ENCODE data around the gene CSN1S1. TPM values are rescaled to one million over a fixed set of nuclear protein-coding genes. Genes with fewer than 3 reads are reported as not detected.

Gene CSN1S1
- total RNA-seq, 4 donors from 2014 or later, result 3.9 TPM; not detected in 3

GRCh38 chr4:69951602-69952001 is 20.7 kb downstream of the CSN1S1 start:
- H3K9me3 ChIP-seq, result no peaks in the 10 kb centered on the region
- no peak overlapping the region for H3K4me3 ChIP-seq
- H3K27me3 ChIP-seq, result no peaks in the 10 kb centered on the region
- H3K27ac ChIP-seq, result no peak overlapping the region
- 69 to 72% methylated on average over 3 of the region's 3 CpGs for WGBS, 2 donors
- DNase-seq (ENCODE audit: low spot score in 2 of 2), result no peak
- TF ChIP-seq POLR2A (IDR thresholded peaks at IDR 0.05) (no peak), CTCF (IDR thresholded peaks at IDR 0.05) (no peak), EP300 (IDR thresholded peaks at IDR 0.05) (no peak)
- H3K36me3 ChIP-seq, result no peaks in the 10 kb centered on the region
- no peaks in the 10 kb centered on the region for H3K4me1 ChIP-seq

- no peaks in the 10 kb centered on the region for H3K36me3 ChIP-seq
- no peak overlapping the region for H3K4me3 ChIP-seq
- peaks cover 0 to 2% (median 0%) of the 10 kb centered on the region in 4 donors for H3K9me3 ChIP-seq
- no peak for TF ChIP-seq POLR2A (IDR thresholded peaks at IDR 0.05)
- no peak for TF ChIP-seq CTCF (IDR thresholded peaks at IDR 0.05)
- no peak for TF ChIP-seq EP300 (IDR thresholded peaks at IDR 0.05)
- 95 to 100% methylated on average over 1 of the region's 1 CpG for WGBS, 2 donors
- H3K27ac ChIP-seq, result no peak overlapping the region
- DNase-seq (ENCODE audit: low spot score in 2 of 2), result no peak
- H3K27me3 ChIP-seq, result no peaks in the 10 kb centered on the region
- no peaks in the 10 kb centered on the region for H3K4me1 ChIP-seq
These were observed 26.3 kb downstream of the CSN1S1 start for GRCh38 chr4:69957209-69957608.

- TF ChIP-seq CTCF (IDR thresholded peaks at IDR 0.05) (no peak), POLR2A (IDR thresholded peaks at IDR 0.05) (no peak), EP300 (IDR thresholded peaks at IDR 0.05) (no peak)
These were observed 34.8 kb downstream of the CSN1S1 start, which contains the start of gene CSN2 for GRCh38 chr4:69965628-69966027. Gene CSN2, minus strand, starts transcription at chr4:69965728. Its CDS starts 4,733 bp downstream, at chr4:69960995.

GRCh38 chr4:69970071-69970470 is 39.2 kb downstream of the CSN1S1 start:
- H3K36me3 ChIP-seq, result no peaks in the 10 kb centered on the region
- WGBS, 2 donors, result 59 to 62% methylated on average over 1 of the region's 1 CpG
- H3K9me3 ChIP-seq, result no peaks in the 10 kb centered on the region
- no peak overlapping the region for H3K27ac ChIP-seq
- TF ChIP-seq POLR2A (IDR thresholded peaks at IDR 0.05) (no peak), CTCF (IDR thresholded peaks at IDR 0.05) (no peak), EP300 (IDR thresholded peaks at IDR 0.05) (no peak)
- DNase-seq (ENCODE audit: low spot score in 2 of 2), result no peak
- no peak overlapping the region for H3K4me3 ChIP-seq
- H3K27me3 ChIP-seq, result no peaks in the 10 kb centered on the region
- no peaks in the 10 kb centered on the region for H3K4me1 ChIP-seq

More at GRCh38 chr4:69965628-69966027, 34.8 kb downstream of the CSN1S1 start, which contains the start of gene CSN2:
- Histone ChIP-seq H3K36me3 (no peaks in the 10 kb centered on the region), H3K4me1 (no peaks in the 10 kb centered on the region), H3K9me3 (peaks cover 0 to 5% (median 0%) of the 10 kb centered on the region in 4 donors), H3K27ac (no peak within 1 kb of the TSS), H3K4me3 (no peak within 1 kb of the TSS), H3K27me3 (no peaks in the 10 kb centered on the region)
- WGBS, 2 donors, result 87 to 95% methylated on average over 2 of the region's 2 CpGs
- no peak for DNase-seq (ENCODE audit: low spot score in 2 of 2)

- Histone ChIP-seq H3K27me3 (no peaks in the 10 kb centered on the region), H3K4me1 (no peaks in the 10 kb centered on the region), H3K27ac (no peak overlapping the region), H3K4me3 (no peak overlapping the region), H3K9me3 (no peaks in the 10 kb centered on the region), H3K36me3 (no peaks in the 10 kb centered on the region)
- 31 to 33% methylated on average over 1 of the region's 1 CpG for WGBS, 2 donors
- no peak for DNase-seq (ENCODE audit: low spot score in 2 of 2)
- TF ChIP-seq POLR2A (IDR thresholded peaks at IDR 0.05) (no peak), CTCF (IDR thresholded peaks at IDR 0.05) (no peak), EP300 (IDR thresholded peaks at IDR 0.05) (no peak)
These were observed 43.8 kb downstream of the CSN1S1 start for GRCh38 chr4:69974631-69975030.
